Gastrocnemius medialis (tissue), 4 donors: ENCODE measurements around the gene CEP112. TPM values are rescaled to one million over a fixed set of nuclear protein-coding genes. Genes with fewer than 3 reads are reported as not detected.

ENCODE experiments used
- ATAC-seq, 2 donors: fragments of 150-250 bp; one replicate each; pipeline ENCODE4 v1.9.1; 2016
- DNase-seq, 2 donors: peaks; one replicate each; pipeline ENCODE4 v3.0.0-alpha.2; 2019
- H3K27ac ChIP-seq, 4 donors: fragments of 200-600 bp; sonication (generic); 1 replicate in 1 of 4; 2 replicates in 3 of 4; pipeline ENCODE4 v1.5.1; 2016 to 2018; ENCODE audit warnings: mild to moderate bottlenecking in 2 of 4, moderate library complexity in 1 of 4
- H3K27me3 ChIP-seq, 3 donors: fragments of 200-600 bp; sonication (generic) in 2 of 3; 1 replicate in 1 of 3; 2 replicates in 2 of 3; pipeline versions ENCODE4 v1.5.1 to v1.6.0; 2016 to 2019; ENCODE audit warnings: mild to moderate bottlenecking in 1 of 3, moderate library complexity in 1 of 3
- H3K36me3 ChIP-seq, 2 donors: fragments of 200-600 bp; sonication (generic) in 1 of 2; one replicate each; pipeline ENCODE4 v1.5.1; 2017 to 2018
- H3K4me1 ChIP-seq, 2 donors: fragments of 200-600 bp; sonication (generic) in 1 of 2; one replicate each; pipeline ENCODE4 v1.5.1; 2016 to 2017; ENCODE audit warnings: mild to moderate bottlenecking in 2 of 2
- H3K4me3 ChIP-seq, 4 donors: fragments of 200-600 bp; sonication (generic) in 3 of 4; 1 replicate in 1 of 4; 2 replicates in 3 of 4; pipeline ENCODE4 v1.5.1; 2016 to 2019; ENCODE audit warnings: mild to moderate bottlenecking in 2 of 4
- H3K9me3 ChIP-seq, 3 donors: fragments of 200-600 bp; sonication (generic) in 2 of 3; 1 replicate in 1 of 3; 2 replicates in 2 of 3; pipeline ENCODE4 v1.5.1; 2016 to 2019
- POLR2A ChIP-seq, 2 donors: fragments of 450-650 bp; IDR thresholded peaks; one replicate each; pipeline ENCODE4 v1.6.1; 2017; ENCODE audit warnings: antibody characterized with exemption in 2 of 2, mild to moderate bottlenecking in 2 of 2, moderate library complexity in 2 of 2
- in situ Hi-C, 4 donors: fragments of 200-750 bp; cut with MboI; loops; one replicate each; pipeline versions ENCODE4 v1.15.0 to v1.8.0; 2017; ENCODE audit warnings: low sequenced_read_pairs in 4 of 4
- intact Hi-C: fragments of 100-400 bp; cut with DNase I; formaldehyde crosslinking; loops from one replicate; pipeline ENCODE4 v1.15.1; 2023; ENCODE audit warnings: low total_unique reads
- total RNA-seq, 4 donors: library from RNA; depleted of rRNA; stranded (reverse); fragments of >200 nt; gene quantifications; one replicate each; pipeline versions ENCODE4 v1.1.0 to v1.2.3, GENCODE V29; 2016
- TF ChIP-seq, protein P1 (sequence below), 5 experiments: fragments of 450-650 bp in 3 of 5; fragments of 200-600 bp in 2 of 5; sonication (generic) in 2 of 5; IDR thresholded peaks in 4 of 5; conservative IDR thresholded peaks in 1 of 5; 1 replicate in 4 of 5; 2 replicates in 1 of 5; pipeline ENCODE4 v1.5.1; 2016 to 2019; ENCODE audit warnings: antibody characterized with exemption in 5 of 5, mild to moderate bottlenecking in 3 of 5, moderate library complexity in 3 of 5

The CEP112 gene
- total RNA-seq, 4 donors from 2014 or later = 6.1 to 8.7 (median 7.1) TPM

DNA sequence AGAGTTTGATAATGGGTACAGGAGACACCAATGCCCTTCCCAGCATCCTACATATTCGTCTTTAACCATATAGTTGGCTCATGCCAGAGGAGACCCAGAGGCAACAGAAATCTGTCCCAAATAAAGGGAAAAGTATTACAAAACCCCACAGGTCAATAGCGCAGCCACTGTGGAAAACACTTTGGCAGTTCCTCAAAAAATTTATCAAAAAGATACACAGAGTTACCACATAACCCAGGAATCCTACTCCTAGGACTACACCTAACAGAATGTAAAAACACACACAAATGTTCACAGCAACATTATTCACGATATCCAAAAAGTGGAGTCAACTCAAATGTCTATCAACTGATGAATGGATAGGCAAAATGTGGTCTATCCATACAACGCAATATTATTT lies 135.8 kb downstream of the CEP112 start:
- Histone ChIP-seq H3K27me3 (no peaks in the 10 kb centered on the region), H3K4me3 (no peak overlapping the region), H3K27ac (no peak overlapping the region), H3K4me1 (no peaks in the 10 kb centered on the region), H3K36me3 (peaks cover 0 to 18% of the 10 kb centered on the region in 2 donors), H3K9me3 (no peaks in the 10 kb centered on the region)
- no peak for ATAC-seq
- DNase-seq = no peak
- intact Hi-C loops = no loop called here
- TF ChIP-seq POLR2A (IDR thresholded peaks at IDR 0.05) = no peak
- TF ChIP-seq, protein P1, sequence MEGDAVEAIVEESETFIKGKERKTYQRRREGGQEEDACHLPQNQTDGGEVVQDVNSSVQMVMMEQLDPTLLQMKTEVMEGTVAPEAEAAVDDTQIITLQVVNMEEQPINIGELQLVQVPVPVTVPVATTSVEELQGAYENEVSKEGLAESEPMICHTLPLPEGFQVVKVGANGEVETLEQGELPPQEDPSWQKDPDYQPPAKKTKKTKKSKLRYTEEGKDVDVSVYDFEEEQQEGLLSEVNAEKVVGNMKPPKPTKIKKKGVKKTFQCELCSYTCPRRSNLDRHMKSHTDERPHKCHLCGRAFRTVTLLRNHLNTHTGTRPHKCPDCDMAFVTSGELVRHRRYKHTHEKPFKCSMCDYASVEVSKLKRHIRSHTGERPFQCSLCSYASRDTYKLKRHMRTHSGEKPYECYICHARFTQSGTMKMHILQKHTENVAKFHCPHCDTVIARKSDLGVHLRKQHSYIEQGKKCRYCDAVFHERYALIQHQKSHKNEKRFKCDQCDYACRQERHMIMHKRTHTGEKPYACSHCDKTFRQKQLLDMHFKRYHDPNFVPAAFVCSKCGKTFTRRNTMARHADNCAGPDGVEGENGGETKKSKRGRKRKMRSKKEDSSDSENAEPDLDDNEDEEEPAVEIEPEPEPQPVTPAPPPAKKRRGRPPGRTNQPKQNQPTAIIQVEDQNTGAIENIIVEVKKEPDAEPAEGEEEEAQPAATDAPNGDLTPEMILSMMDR (IDR thresholded peaks at IDR 0.05 in 4 of 5, conservative IDR thresholded peaks at IDR 0.05 in 1 of 5) = no peak
- in situ Hi-C loops = no loop called here

DNA sequence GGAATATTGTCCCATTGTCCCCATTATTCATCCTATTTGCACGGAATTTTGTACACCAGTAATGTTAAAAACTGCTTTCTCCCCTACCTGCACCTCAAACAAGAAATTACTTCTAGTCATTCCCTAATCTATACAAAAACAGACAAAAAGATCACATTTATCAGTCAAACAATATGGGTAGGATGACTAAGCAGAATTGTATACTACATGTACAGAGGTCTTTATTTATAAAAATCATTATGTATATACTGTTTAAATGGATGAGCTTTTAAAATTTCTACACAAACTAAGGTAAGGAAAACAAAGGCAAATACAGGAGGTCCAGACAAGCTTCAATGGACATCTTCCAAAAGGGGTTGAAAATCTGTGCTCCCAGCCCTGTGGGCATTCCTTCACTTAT lies 137.7 kb downstream of the CEP112 start:
- H3K27ac ChIP-seq = no peak overlapping the region
- H3K36me3 ChIP-seq = peaks cover 0 to 14% of the 10 kb centered on the region in 2 donors
- no peaks in the 10 kb centered on the region for H3K4me1 ChIP-seq
- TF ChIP-seq POLR2A (IDR thresholded peaks at IDR 0.05) = no peak
- TF ChIP-seq, protein P1 (IDR thresholded peaks at IDR 0.05 in 4 of 5, conservative IDR thresholded peaks at IDR 0.05 in 1 of 5) = no peak
- ATAC-seq (no peak), DNase-seq (no peak)
- intact Hi-C loops (no loop called here), in situ Hi-C loops (no loop called here)
- H3K27me3 ChIP-seq = no peaks in the 10 kb centered on the region
- no peaks in the 10 kb centered on the region for H3K9me3 ChIP-seq
- no peak overlapping the region for H3K4me3 ChIP-seq

DNA sequence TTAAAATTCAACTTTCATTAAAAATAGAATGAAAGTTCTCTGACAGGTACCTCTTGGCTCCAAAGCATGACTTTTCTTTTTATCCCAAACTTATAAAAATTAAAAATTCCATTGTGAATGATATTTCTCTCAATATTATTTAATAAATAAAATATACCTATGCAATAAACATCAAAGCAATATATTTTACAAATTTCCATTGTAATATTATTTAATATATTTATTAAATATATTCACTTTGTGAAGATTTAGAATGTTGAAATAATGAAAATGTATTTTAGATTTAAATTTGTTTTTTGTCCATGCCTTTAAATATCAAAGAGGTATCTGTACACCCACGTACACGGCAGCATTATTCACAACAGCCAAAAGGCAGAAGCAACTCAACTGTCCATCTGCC lies 147.8 kb downstream of the CEP112 start:
- DNase-seq = no peak

DNA sequence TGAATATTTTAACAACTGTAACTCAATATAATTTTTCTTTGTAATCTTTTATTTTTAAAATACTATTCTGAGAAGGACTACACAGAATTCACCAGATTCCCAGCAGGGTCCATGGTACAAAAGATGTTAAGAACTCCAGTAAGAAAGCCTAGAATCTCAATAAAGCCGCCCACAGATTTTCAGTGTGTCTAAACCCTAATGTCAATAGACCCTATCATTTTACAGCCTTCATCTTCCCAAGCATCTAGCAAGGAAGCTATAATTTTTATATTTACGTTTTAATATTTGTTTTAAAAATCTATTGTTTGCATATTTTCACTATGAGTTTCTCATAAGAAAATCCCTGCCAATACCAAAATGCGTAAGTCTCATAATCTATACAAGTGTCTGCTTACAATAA lies 148.5 kb downstream of the CEP112 start:
- ATAC-seq (no peak), DNase-seq (no peak)
- H3K4me3 ChIP-seq = no peak overlapping the region
- H3K27ac ChIP-seq = no peak overlapping the region
- in situ Hi-C loops (no loop called here), intact Hi-C loops (no loop called here)
- no peaks in the 10 kb centered on the region for H3K36me3 ChIP-seq
- H3K27me3 ChIP-seq = no peaks in the 10 kb centered on the region
- no peaks in the 10 kb centered on the region for H3K4me1 ChIP-seq
- TF ChIP-seq, protein P1 (IDR thresholded peaks at IDR 0.05 in 4 of 5, conservative IDR thresholded peaks at IDR 0.05 in 1 of 5) = no peak
- TF ChIP-seq POLR2A (IDR thresholded peaks at IDR 0.05) = no peak
- H3K9me3 ChIP-seq = no peaks in the 10 kb centered on the region

More for the DNA sequence above, 147.8 kb downstream of the CEP112 start:
- Histone ChIP-seq H3K36me3 (no peaks in the 10 kb centered on the region), H3K4me1 (no peaks in the 10 kb centered on the region), H3K4me3 (no peak overlapping the region), H3K27ac (no peak overlapping the region), H3K27me3 (no peaks in the 10 kb centered on the region), H3K9me3 (no peaks in the 10 kb centered on the region)
- intact Hi-C loops = no loop called here
- no peak for ATAC-seq
- in situ Hi-C loops = no loop called here
- TF ChIP-seq, protein P1 (IDR thresholded peaks at IDR 0.05 in 4 of 5, conservative IDR thresholded peaks at IDR 0.05 in 1 of 5) = no peak
- no peak for TF ChIP-seq POLR2A (IDR thresholded peaks at IDR 0.05)

DNA sequence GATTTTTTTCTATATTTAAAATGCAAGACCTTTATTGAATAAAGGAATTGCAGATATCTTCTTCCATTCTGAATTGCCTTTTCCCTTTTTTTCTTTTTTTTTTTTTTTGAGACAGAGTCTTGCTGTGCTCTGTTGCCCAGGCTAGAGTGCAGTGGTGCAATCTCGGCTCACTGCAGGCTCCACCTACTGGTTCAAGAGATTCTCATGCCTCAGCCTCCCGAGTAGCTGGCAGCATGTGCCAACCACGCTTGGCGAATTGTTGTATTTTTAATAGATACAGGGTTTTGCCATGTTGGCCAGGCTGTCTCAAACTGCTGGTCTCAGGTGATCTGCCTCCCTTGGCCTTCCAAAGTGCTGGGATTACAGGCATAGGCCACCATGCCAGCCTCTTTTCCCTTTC lies 151.5 kb downstream of the CEP112 start:
- intact Hi-C loops = no loop called here
- in situ Hi-C loops = no loop called here
- TF ChIP-seq, protein P1 (IDR thresholded peaks at IDR 0.05 in 4 of 5, conservative IDR thresholded peaks at IDR 0.05 in 1 of 5) = no peak
- TF ChIP-seq POLR2A (IDR thresholded peaks at IDR 0.05) = no peak
- ATAC-seq (no peak), DNase-seq (no peak)
- H3K27me3 ChIP-seq = no peaks in the 10 kb centered on the region
- H3K4me1 ChIP-seq = no peaks in the 10 kb centered on the region
- H3K27ac ChIP-seq = no peak overlapping the region
- no peaks in the 10 kb centered on the region for H3K36me3 ChIP-seq
- H3K9me3 ChIP-seq = no peaks in the 10 kb centered on the region
- H3K4me3 ChIP-seq = no peak overlapping the region
